CD4-positive, alpha-beta T cell treated with Interferon gamma for 1 hour (primary cell): ENCODE results near the gene CSNK2A1.
"Not testable (repeated sequence)": the region's sequence is repeated elsewhere in the genome, so short reads cannot be mapped to it uniquely, and the experiment has no call there.

Experiments
- DNase-seq: peaks from one replicate; pipeline ENCODE4 v3.0.0-alpha.2; 2020

Gene CSNK2A1

GRCh38 chr20:531608-532007, 12.0 kb downstream of the CSNK2A1 start:
- DNase-seq, result no peak

- DNase-seq, result no peak
Measured at GRCh38 chr20:530321-530720, 13.3 kb downstream of the CSNK2A1 start.

GRCh38 chr20:528923-529604, 14.5 kb downstream of the CSNK2A1 start:
- DNase-seq, result no peak

GRCh38 chr20:527571-527886, 16.1 kb downstream of the CSNK2A1 start:
- DNase-seq, result no peak

GRCh38 chr20:521860-522259, 21.7 kb downstream of the CSNK2A1 start:
- no peak for DNase-seq

- no peak for DNase-seq
Measured at GRCh38 chr20:519999-520398, 23.6 kb downstream of the CSNK2A1 start.

- no peak for DNase-seq
Measured at GRCh38 chr20:517221-517620, 26.4 kb downstream of the CSNK2A1 start.

GRCh38 chr20:516799-517198, 26.8 kb downstream of the CSNK2A1 start:
- DNase-seq, result no peak

- no peak for DNase-seq
Measured at GRCh38 chr20:515696-516095, 27.9 kb downstream of the CSNK2A1 start.

- no peak for DNase-seq
Measured at GRCh38 chr20:513429-513828, 30.2 kb downstream of the CSNK2A1 start.

- DNase-seq, result not testable (repeated sequence)
Measured at GRCh38 chr20:510328-511057, 33.1 kb downstream of the CSNK2A1 start.

- not testable (repeated sequence) for DNase-seq
Measured at GRCh38 chr20:508364-508787, 35.2 kb downstream of the CSNK2A1 start.

- no peak for DNase-seq
Measured at GRCh38 chr20:507761-508332, 35.7 kb downstream of the CSNK2A1 start.

- no peak for DNase-seq
Measured at GRCh38 chr20:507006-507758, 36.4 kb downstream of the CSNK2A1 start.

GRCh38 chr20:504632-505075, 38.9 kb downstream of the CSNK2A1 start:
- DNase-seq, result no peak

- no peak for DNase-seq
Measured at GRCh38 chr20:503048-503737, 40.4 kb downstream of the CSNK2A1 start.

GRCh38 chr20:497979-498378, 45.6 kb downstream of the CSNK2A1 start:
- no peak for DNase-seq

GRCh38 chr20:496126-496696, 47.4 kb downstream of the CSNK2A1 start:
- DNase-seq, result no peak

- no peak for DNase-seq
Measured at GRCh38 chr20:492159-492558, 51.4 kb downstream of the CSNK2A1 start.

- DNase-seq, result no peak
Measured at GRCh38 chr20:487655-488054, 55.9 kb downstream of the CSNK2A1 start.

GRCh38 chr20:483815-484644, 59.6 kb downstream of the CSNK2A1 start:
- DNase-seq, result no peak

- no peak for DNase-seq
Measured at GRCh38 chr20:481167-481566, 62.4 kb downstream of the CSNK2A1 start.
